Astrocyte (in vitro differentiated cells and primary cell): ENCODE measurements around the gene RASL10A. TPM values are rescaled to one million over a fixed set of nuclear protein-coding genes. Genes with fewer than 3 reads are reported as not detected.

Experiments used
- DNase-seq: peaks from one replicate; pipeline ENCODE4 v3.0.0-alpha.2; 2010; ENCODE audit warnings: low read depth
- FAIRE-seq: peaks from 2 replicates; lab custom pipeline; 2011; peaks lifted over from hg19 to GRCh38; lab: Jason Lieb, UNC
- H2AFZ ChIP-seq: 2 replicates; pipeline ENCODE4 v1.6.0; 2012; ENCODE audit warnings: low read depth, low read length, inconsistent platforms
- H3K27ac ChIP-seq: 2 replicates; pipeline ENCODE4 v1.5.1; 2011; ENCODE audit warnings: low read depth, low read length, inconsistent platforms
- H3K27me3 ChIP-seq: 2 replicates; pipeline ENCODE4 v1.6.0; 2011; ENCODE audit warnings: low read length, inconsistent platforms; ENCODE audit not compliant: insufficient read depth
- H3K36me3 ChIP-seq: 2 replicates; pipeline ENCODE4 v1.5.1; 2011; ENCODE audit warnings: low read length, inconsistent platforms; ENCODE audit not compliant: insufficient read depth
- H3K4me1 ChIP-seq: 2 replicates; pipeline ENCODE4 v1.5.1; 2011; ENCODE audit warnings: low read length, inconsistent platforms; ENCODE audit not compliant: insufficient read depth
- H3K4me2 ChIP-seq: 2 replicates; pipeline ENCODE4 v1.6.0; 2012; ENCODE audit warnings: low read length, inconsistent platforms
- H3K4me3 ChIP-seq: 2 replicates; pipeline ENCODE4 v1.5.1; 2011; ENCODE audit warnings: low read depth, mild to moderate bottlenecking, low read length, inconsistent platforms; ENCODE audit not compliant: insufficient read depth
- H3K79me2 ChIP-seq: 2 replicates; pipeline ENCODE4 v1.6.0; 2012; ENCODE audit warnings: mild to moderate bottlenecking, low read length, inconsistent platforms; ENCODE audit not compliant: insufficient read depth
- H3K9ac ChIP-seq: 2 replicates; pipeline ENCODE4 v1.6.0; 2012; ENCODE audit warnings: mild to moderate bottlenecking, low read length, inconsistent platforms
- H3K9me3 ChIP-seq: 2 replicates; pipeline ENCODE4 v1.5.1; 2012; ENCODE audit warnings: low read depth, mild to moderate bottlenecking, low read length, inconsistent platforms; ENCODE audit not compliant: insufficient read depth
- H4K20me1 ChIP-seq: 2 replicates; pipeline ENCODE4 v1.6.0; 2012; ENCODE audit warnings: low read length, inconsistent platforms; ENCODE audit not compliant: insufficient read depth
- H3K27ac Mint-ChIP-seq: one replicate; pipeline ENCODE4 v1.8.0; 2021; ENCODE audit warnings: mild to moderate bottlenecking, mixed read lengths; ENCODE audit not compliant: unreplicated experiment
- H3K27me3 Mint-ChIP-seq: one replicate; pipeline ENCODE4 v1.8.0; 2021; ENCODE audit warnings: low read depth, mixed read lengths; ENCODE audit not compliant: unreplicated experiment
- H3K36me3 Mint-ChIP-seq: one replicate; pipeline ENCODE4 v1.8.0; 2021; ENCODE audit warnings: low read depth, mixed read lengths; ENCODE audit not compliant: unreplicated experiment
- H3K4me1 Mint-ChIP-seq: one replicate; pipeline ENCODE4 v1.8.0; 2021; ENCODE audit warnings: low read depth, mixed read lengths; ENCODE audit not compliant: unreplicated experiment
- H3K4me3 Mint-ChIP-seq: one replicate; pipeline ENCODE4 v1.8.0; 2021; ENCODE audit warnings: mild to moderate bottlenecking, moderate library complexity, mixed read lengths; ENCODE audit not compliant: unreplicated experiment
- H3K9me3 Mint-ChIP-seq: one replicate; pipeline ENCODE4 v1.8.0; 2021; ENCODE audit warnings: mild to moderate bottlenecking, mixed read lengths; ENCODE audit not compliant: unreplicated experiment
- EZH2 ChIP-seq: IDR thresholded peaks from 2 replicates; pipeline ENCODE4 v1.6.1; 2012; ENCODE audit warnings: mild to moderate bottlenecking, low read length, inconsistent platforms; ENCODE audit not compliant: insufficient read depth
- total RNA-seq: library from RNA; stranded (reverse); gene quantifications from 2 replicates; pipeline ENCODE4 v1.2.1, GENCODE V29; 2021
- TF ChIP-seq, protein P1 (sequence below): IDR thresholded peaks from 2 replicates; pipeline ENCODE4 v1.5.1; 2011; ENCODE audit warnings: low read depth, mild to moderate bottlenecking, inconsistent platforms, low read length, moderate library complexity; ENCODE audit not compliant: insufficient read depth

Gene RASL10A
- total RNA-seq, 1 donor from 2014 or later: 1.5 TPM

DNA sequence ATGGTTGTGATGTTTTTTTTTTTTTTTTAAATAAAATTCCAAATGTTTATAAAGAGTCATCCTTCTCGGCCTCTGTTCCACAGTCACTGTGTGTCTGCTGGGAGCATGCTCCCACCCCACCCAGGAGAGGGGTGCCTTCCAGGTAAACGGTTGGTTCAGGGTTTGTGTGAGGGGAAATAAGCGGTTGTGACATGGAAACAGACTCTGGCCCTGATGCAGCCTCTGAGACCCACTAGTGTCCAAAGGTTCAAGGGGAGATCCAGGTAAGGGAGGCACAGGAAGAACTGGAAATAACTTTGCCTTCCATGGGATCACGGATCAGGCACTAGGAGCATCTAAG is 15.1 kb downstream of the RASL10A start:
- Histone ChIP-seq H4K20me1 (peaks cover 64% of the 10 kb centered on the region), H3K36me3 (peaks cover 45% of the 10 kb centered on the region), H3K4me2 (no peak overlapping the region), H3K4me1 (no peaks in the 10 kb centered on the region), H3K79me2 (peaks cover 3% of the 10 kb centered on the region), H3K4me3 (no peak overlapping the region), H3K9me3 (no peaks in the 10 kb centered on the region), H3K9ac (no peak overlapping the region), H2AFZ (no peak overlapping the region), H3K27ac (no peak overlapping the region), H3K27me3 (no peaks in the 10 kb centered on the region)
- no peaks in the 10 kb centered on the region for H3K27me3 Mint-ChIP-seq
- no peak for FAIRE-seq
- H3K4me3 Mint-ChIP-seq: no peak overlapping the region
- TF ChIP-seq EZH2: no peak
- TF ChIP-seq, protein P1, sequence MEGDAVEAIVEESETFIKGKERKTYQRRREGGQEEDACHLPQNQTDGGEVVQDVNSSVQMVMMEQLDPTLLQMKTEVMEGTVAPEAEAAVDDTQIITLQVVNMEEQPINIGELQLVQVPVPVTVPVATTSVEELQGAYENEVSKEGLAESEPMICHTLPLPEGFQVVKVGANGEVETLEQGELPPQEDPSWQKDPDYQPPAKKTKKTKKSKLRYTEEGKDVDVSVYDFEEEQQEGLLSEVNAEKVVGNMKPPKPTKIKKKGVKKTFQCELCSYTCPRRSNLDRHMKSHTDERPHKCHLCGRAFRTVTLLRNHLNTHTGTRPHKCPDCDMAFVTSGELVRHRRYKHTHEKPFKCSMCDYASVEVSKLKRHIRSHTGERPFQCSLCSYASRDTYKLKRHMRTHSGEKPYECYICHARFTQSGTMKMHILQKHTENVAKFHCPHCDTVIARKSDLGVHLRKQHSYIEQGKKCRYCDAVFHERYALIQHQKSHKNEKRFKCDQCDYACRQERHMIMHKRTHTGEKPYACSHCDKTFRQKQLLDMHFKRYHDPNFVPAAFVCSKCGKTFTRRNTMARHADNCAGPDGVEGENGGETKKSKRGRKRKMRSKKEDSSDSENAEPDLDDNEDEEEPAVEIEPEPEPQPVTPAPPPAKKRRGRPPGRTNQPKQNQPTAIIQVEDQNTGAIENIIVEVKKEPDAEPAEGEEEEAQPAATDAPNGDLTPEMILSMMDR: no peak
- peaks cover 26% of the 10 kb centered on the region for H3K36me3 Mint-ChIP-seq
- H3K9me3 Mint-ChIP-seq: peaks cover 5% of the 10 kb centered on the region
- no peak for DNase-seq
- H3K4me1 Mint-ChIP-seq: no peaks in the 10 kb centered on the region
- H3K27ac Mint-ChIP-seq: no peak overlapping the region

DNA sequence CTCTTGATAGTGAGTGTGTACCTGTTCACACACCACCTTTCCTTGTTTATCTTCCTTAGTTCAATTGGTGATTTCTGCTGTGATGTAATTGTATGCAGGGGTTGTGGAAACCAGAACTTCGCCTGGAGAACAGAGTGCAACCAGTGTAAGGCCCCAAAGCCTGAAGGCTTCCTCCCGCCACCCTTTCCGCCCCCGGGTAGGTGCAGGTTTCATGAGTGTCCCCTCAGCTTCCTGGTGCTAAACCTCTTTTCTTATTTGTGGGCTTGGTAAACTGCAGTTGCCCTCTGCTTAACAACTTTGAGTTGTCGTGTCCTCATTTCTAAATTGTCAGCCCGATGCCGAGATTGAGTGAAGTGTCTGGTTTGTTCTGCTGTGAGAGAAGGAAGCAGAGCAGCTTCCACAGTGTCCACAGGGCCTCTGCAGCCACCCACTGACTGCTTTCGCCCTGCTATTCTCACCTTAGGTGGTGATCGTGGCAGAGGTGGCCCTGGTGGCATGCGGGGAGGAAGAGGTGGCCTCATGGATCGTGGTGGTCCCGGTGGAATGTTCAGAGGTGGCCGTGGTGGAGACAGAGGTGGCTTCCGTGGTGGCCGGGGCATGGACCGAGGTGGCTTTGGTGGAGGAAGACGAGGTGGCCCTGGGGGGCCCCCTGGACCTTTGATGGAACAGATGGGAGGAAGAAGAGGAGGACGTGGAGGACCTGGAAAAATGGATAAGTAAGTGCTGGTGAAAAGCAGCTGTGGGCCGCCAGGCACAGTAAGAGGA is 16.2 kb downstream of the RASL10A start:
- peaks cover 5% of the 10 kb centered on the region for H3K9me3 Mint-ChIP-seq

DNA sequence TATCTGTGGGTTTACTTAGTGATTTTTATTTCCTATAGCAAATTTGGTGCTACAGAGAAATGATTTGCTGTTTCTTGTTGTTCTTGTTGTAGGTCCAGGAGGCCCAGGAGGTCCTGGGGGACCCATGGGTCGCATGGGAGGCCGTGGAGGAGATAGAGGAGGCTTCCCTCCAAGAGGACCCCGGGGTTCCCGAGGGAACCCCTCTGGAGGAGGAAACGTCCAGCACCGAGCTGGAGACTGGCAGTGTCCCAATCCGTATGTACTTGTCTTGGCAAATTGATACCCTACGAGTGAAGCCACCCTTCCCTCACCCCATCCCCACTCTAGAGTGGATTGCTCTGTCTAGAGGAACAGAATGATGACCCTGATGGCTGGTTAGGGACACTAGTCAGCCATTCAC is 16.9 kb downstream of the RASL10A start:
- Histone ChIP-seq H3K36me3 (peaks cover 58% of the 10 kb centered on the region), H3K79me2 (peaks cover 8% of the 10 kb centered on the region), H3K4me1 (no peaks in the 10 kb centered on the region), H4K20me1 (peaks cover 80% of the 10 kb centered on the region), H3K27me3 (no peaks in the 10 kb centered on the region), H3K9me3 (no peaks in the 10 kb centered on the region), H2AFZ (no peak overlapping the region), H3K27ac (no peak overlapping the region), H3K4me3 (no peak overlapping the region), H3K9ac (no peak overlapping the region), H3K4me2 (no peak overlapping the region)
- peaks cover 26% of the 10 kb centered on the region for H3K36me3 Mint-ChIP-seq
- DNase-seq: no peak
- H3K27ac Mint-ChIP-seq: no peak overlapping the region
- H3K4me3 Mint-ChIP-seq: no peak overlapping the region
- no peaks in the 10 kb centered on the region for H3K27me3 Mint-ChIP-seq
- no peak for FAIRE-seq
- H3K9me3 Mint-ChIP-seq: peaks cover 5% of the 10 kb centered on the region
- no peaks in the 10 kb centered on the region for H3K4me1 Mint-ChIP-seq
- TF ChIP-seq, protein P1: no peak
- TF ChIP-seq EZH2: no peak

More for the DNA sequence above, 16.2 kb downstream of the RASL10A start:
- DNase-seq: no peak
- no peaks in the 10 kb centered on the region for H3K9me3 ChIP-seq
- H4K20me1 ChIP-seq: peaks cover 74% of the 10 kb centered on the region
- no peak overlapping the region for H2AFZ ChIP-seq
- no peak overlapping the region for H3K27ac ChIP-seq
- H3K79me2 ChIP-seq: peaks cover 4% of the 10 kb centered on the region
- no peak overlapping the region for H3K9ac ChIP-seq
- H3K4me2 ChIP-seq: no peak overlapping the region
- peak; percentile 76 for FAIRE-seq
- no peak for TF ChIP-seq EZH2
- TF ChIP-seq, protein P1: no peak
- Mint-ChIP-seq H3K4me1 (no peaks in the 10 kb centered on the region), H3K27me3 (no peaks in the 10 kb centered on the region), H3K27ac (no peak overlapping the region), H3K36me3 (peaks cover 26% of the 10 kb centered on the region), H3K4me3 (no peak overlapping the region)
- peaks cover 53% of the 10 kb centered on the region for H3K36me3 ChIP-seq
- H3K27me3 ChIP-seq: no peaks in the 10 kb centered on the region
- H3K4me3 ChIP-seq: no peak overlapping the region
- H3K4me1 ChIP-seq: no peaks in the 10 kb centered on the region
